GM23338 (cell line): Measurements from ENCODE around the gene MDGA2. TPM values are rescaled to one million over a fixed set of nuclear protein-coding genes. Genes with fewer than 3 reads are reported as not detected.

Experiments used
- ATAC-seq: fragments of 200-7000 bp; cut with Tn5 transposase; 3 replicates; pipeline ENCODE4 v1.9.1; 2020
- DNase-seq: peaks from one replicate; pipeline ENCODE4 v3.0.0-alpha.2; 2015; ENCODE audit warnings: low spot score
- H2AFZ ChIP-seq: fragments of 200-600 bp; sonication (generic); 2 replicates; pipeline ENCODE4 v1.8.0; 2016; ENCODE audit warnings: antibody characterized with exemption, mild to moderate bottlenecking, moderate library complexity
- H3F3A ChIP-seq: fragments of 200-600 bp; sonication (generic); replicated peaks from 2 replicates; pipeline ENCODE4 v1.8.0; 2017; ENCODE audit warnings: antibody characterized with exemption, mixed run types, low read depth
- H3K27ac ChIP-seq: fragments of 200-600 bp; sonication (generic); 2 replicates; pipeline ENCODE4 v1.6.1; 2016; ENCODE audit warnings: low read depth
- H3K27me3 ChIP-seq: fragments of 200-600 bp; sonication (generic); 2 replicates; pipeline ENCODE4 v1.8.0; 2016; ENCODE audit warnings: mild to moderate bottlenecking, mixed run types, moderate library complexity; ENCODE audit not compliant: insufficient read depth
- H3K36me3 ChIP-seq: fragments of 200-600 bp; sonication (generic); 2 replicates; pipeline ENCODE4 v1.8.0; 2016; ENCODE audit warnings: mild to moderate bottlenecking; ENCODE audit not compliant: insufficient read depth
- H3K4me1 ChIP-seq: fragments of 200-600 bp; sonication (generic); 2 replicates; pipeline ENCODE4 v1.8.0; 2016; ENCODE audit warnings: mild to moderate bottlenecking, moderate library complexity; ENCODE audit not compliant: insufficient read depth
- H3K4me2 ChIP-seq: fragments of 200-600 bp; sonication (generic); 2 replicates; pipeline ENCODE4 v1.7.1; 2017; ENCODE audit warnings: mixed run types
- H3K4me3 ChIP-seq: fragments of 200-600 bp; sonication (generic); 2 replicates; pipeline ENCODE4 v1.6.1; 2016; ENCODE audit warnings: mixed run types
- H3K79me2 ChIP-seq: fragments of 200-600 bp; sonication (generic); replicated peaks from 2 replicates; pipeline ENCODE4 v1.8.0; 2017; ENCODE audit warnings: mild to moderate bottlenecking; ENCODE audit not compliant: insufficient read depth
- H3K9me2 ChIP-seq: fragments of 200-600 bp; sonication (generic); 2 replicates; pipeline ENCODE4 v1.8.0; 2017; ENCODE audit not compliant: insufficient read depth
- H4K20me1 ChIP-seq: fragments of 200-600 bp; sonication (generic); replicated peaks from 2 replicates; pipeline ENCODE4 v1.8.0; 2017; ENCODE audit warnings: mild to moderate bottlenecking; ENCODE audit not compliant: insufficient read depth
- H3K27ac Mint-ChIP-seq: 2 replicates; pipeline ENCODE4 v1.8.0; 2020; ENCODE audit warnings: inconsistent platforms, mild to moderate bottlenecking, moderate library complexity, mixed read lengths
- H3K27me3 Mint-ChIP-seq: 3 replicates; pipeline ENCODE4 v1.8.0; 2022; ENCODE audit warnings: low read depth, mild to moderate bottlenecking, moderate library complexity, mixed read lengths, inconsistent platforms; ENCODE audit not compliant: insufficient read depth, poor library complexity
- H3K36me3 Mint-ChIP-seq: 3 replicates; pipeline ENCODE4 v1.8.0; 2021; ENCODE audit warnings: low read depth, mild to moderate bottlenecking, inconsistent platforms, moderate library complexity, mixed read lengths
- H3K4me1 Mint-ChIP-seq: 3 replicates; pipeline ENCODE4 v1.8.0; 2020; ENCODE audit warnings: mild to moderate bottlenecking, inconsistent platforms, mixed read lengths
- H3K4me3 Mint-ChIP-seq: 3 replicates; pipeline ENCODE4 v1.8.0; 2021; ENCODE audit warnings: moderate library complexity, mild to moderate bottlenecking, inconsistent platforms, mixed read lengths
- H3K9me3 Mint-ChIP-seq: 3 replicates; pipeline ENCODE4 v1.8.0; 2020; ENCODE audit warnings: moderate library complexity, mild to moderate bottlenecking, inconsistent platforms, mixed read lengths
- CREB1 ChIP-seq: fragments of 250-450 bp; sonication (Bioruptor Pico); IDR thresholded peaks from 2 replicates; pipeline ENCODE4 v1.5.0; 2020; ENCODE audit warnings: low read depth, mild to moderate bottlenecking, moderate library complexity
- EZH2 ChIP-seq: fragments of 200-600 bp; sonication (generic); IDR thresholded peaks from one replicate; pipeline ENCODE4 v1.8.0; 2017; ENCODE audit warnings: antibody characterized with exemption, mild to moderate bottlenecking, low read depth; ENCODE audit not compliant: unreplicated experiment
- EZH2phosphoT487 ChIP-seq: fragments of 200-600 bp; sonication (generic); IDR thresholded peaks from one replicate; pipeline ENCODE4 v1.8.1; 2018; ENCODE audit warnings: antibody characterized with exemption; ENCODE audit not compliant: unreplicated experiment
- JUNB ChIP-seq: IDR thresholded peaks from one replicate; pipeline ENCODE4 v1.6.1; 2016; ENCODE audit warnings: antibody characterized with exemption; ENCODE audit not compliant: unreplicated experiment
- POLR2AphosphoS5 ChIP-seq: IDR thresholded peaks from 2 replicates; pipeline ENCODE4 v1.6.1; 2016; ENCODE audit warnings: antibody characterized with exemption, low read depth
- STAT1 ChIP-seq: IDR thresholded peaks from one replicate; pipeline ENCODE4 v1.6.1; 2016; ENCODE audit warnings: antibody characterized with exemption; ENCODE audit not compliant: unreplicated experiment
- ZNF114 ChIP-seq: fragments of 250-450 bp; sonication (Bioruptor Pico); IDR thresholded peaks from 2 replicates; pipeline ENCODE4 v1.5.0; 2020; ENCODE audit warnings: mild to moderate bottlenecking, moderate library complexity
- polyA plus RNA-seq: library from polyadenylated mRNA; unstranded; fragments of >200 nt; fragmentation: Nextera tagmentation; extraction: Ambion mirVana; gene quantifications from 2 replicates; pipeline ENCODE4 v1.2.1, GENCODE V29; 2016
- total RNA-seq: library from RNA; depleted of rRNA; stranded (reverse); fragments of >200 nt; shearing (Covaris generic); gene quantifications from 2 replicates; pipeline ENCODE4 v1.2.3, GENCODE V29; 2014
- TF ChIP-seq, protein P1 (sequence below): IDR thresholded peaks from one replicate; pipeline ENCODE4 v1.6.1; 2018; ENCODE audit warnings: antibody characterized with exemption; ENCODE audit not compliant: unreplicated experiment
- TF ChIP-seq, protein P2 (sequence below): IDR thresholded peaks from 2 replicates; pipeline ENCODE4 v1.6.1; 2016; ENCODE audit warnings: antibody characterized with exemption
- TF ChIP-seq, protein P3 (sequence below): fragments of 250-450 bp; sonication (Bioruptor Pico); IDR thresholded peaks from 2 replicates; pipeline ENCODE4 v1.5.0; 2020; ENCODE audit warnings: mild to moderate bottlenecking, moderate library complexity

The MDGA2 gene
- total and polyA plus RNA-seq, 2 experiments from 2014 or later: 0.68 to 1.7 TPM

DNA sequence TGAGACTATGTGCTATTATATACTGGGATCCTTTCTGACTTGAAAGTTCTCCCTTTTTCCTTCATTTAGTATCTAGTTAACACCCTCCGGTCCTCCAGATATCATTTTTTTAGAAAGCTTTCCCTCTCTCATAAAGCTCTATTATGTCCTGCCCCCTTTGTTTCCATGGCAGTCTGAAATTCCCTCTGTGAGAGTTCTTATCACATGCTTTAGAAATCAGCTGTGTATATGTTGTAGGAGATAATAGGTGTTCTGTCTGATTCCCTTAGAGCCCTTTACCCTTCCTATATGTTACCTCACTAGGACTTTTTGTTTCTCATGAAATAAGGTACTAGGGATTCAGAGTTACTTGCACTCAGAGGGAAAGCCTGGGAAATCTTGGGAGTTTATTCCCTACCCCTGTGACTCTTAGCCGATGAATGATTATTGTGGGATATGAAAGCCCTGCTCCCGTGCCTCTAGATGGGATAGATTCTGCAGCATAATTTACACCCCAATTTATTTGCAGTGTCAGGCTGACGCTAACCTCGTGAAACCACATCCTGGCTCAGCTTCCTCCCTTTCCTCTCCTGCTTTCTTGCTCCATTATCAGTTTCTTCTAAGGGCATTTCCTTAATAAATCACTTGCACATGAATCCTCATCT is 448.4 kb downstream of the MDGA2 start:
- H3K36me3 Mint-ChIP-seq: no peaks in the 10 kb centered on the region
- H3K9me3 Mint-ChIP-seq: no peaks in the 10 kb centered on the region
- no peaks in the 10 kb centered on the region for H3K9me2 ChIP-seq
- no peak for DNase-seq
- H3K27me3 Mint-ChIP-seq: no peaks in the 10 kb centered on the region
- H4K20me1 ChIP-seq: no peaks in the 10 kb centered on the region
- H3K27ac ChIP-seq: no peak overlapping the region
- no peak for TF ChIP-seq STAT1
- no peak for TF ChIP-seq EZH2phosphoT487
- TF ChIP-seq JUNB: no peak
- TF ChIP-seq, protein P1, sequence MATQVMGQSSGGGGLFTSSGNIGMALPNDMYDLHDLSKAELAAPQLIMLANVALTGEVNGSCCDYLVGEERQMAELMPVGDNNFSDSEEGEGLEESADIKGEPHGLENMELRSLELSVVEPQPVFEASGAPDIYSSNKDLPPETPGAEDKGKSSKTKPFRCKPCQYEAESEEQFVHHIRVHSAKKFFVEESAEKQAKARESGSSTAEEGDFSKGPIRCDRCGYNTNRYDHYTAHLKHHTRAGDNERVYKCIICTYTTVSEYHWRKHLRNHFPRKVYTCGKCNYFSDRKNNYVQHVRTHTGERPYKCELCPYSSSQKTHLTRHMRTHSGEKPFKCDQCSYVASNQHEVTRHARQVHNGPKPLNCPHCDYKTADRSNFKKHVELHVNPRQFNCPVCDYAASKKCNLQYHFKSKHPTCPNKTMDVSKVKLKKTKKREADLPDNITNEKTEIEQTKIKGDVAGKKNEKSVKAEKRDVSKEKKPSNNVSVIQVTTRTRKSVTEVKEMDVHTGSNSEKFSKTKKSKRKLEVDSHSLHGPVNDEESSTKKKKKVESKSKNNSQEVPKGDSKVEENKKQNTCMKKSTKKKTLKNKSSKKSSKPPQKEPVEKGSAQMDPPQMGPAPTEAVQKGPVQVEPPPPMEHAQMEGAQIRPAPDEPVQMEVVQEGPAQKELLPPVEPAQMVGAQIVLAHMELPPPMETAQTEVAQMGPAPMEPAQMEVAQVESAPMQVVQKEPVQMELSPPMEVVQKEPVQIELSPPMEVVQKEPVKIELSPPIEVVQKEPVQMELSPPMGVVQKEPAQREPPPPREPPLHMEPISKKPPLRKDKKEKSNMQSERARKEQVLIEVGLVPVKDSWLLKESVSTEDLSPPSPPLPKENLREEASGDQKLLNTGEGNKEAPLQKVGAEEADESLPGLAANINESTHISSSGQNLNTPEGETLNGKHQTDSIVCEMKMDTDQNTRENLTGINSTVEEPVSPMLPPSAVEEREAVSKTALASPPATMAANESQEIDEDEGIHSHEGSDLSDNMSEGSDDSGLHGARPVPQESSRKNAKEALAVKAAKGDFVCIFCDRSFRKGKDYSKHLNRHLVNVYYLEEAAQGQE: no peak
- TF ChIP-seq ZNF114 (CRISPR knock-in tag): no peak
- no peak for TF ChIP-seq POLR2AphosphoS5
- TF ChIP-seq, protein P2, sequence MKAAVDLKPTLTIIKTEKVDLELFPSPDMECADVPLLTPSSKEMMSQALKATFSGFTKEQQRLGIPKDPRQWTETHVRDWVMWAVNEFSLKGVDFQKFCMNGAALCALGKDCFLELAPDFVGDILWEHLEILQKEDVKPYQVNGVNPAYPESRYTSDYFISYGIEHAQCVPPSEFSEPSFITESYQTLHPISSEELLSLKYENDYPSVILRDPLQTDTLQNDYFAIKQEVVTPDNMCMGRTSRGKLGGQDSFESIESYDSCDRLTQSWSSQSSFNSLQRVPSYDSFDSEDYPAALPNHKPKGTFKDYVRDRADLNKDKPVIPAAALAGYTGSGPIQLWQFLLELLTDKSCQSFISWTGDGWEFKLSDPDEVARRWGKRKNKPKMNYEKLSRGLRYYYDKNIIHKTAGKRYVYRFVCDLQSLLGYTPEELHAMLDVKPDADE: no peak
- TF ChIP-seq EZH2: no peak
- H3K4me2 ChIP-seq: no peak overlapping the region
- H3K4me1 ChIP-seq: no peaks in the 10 kb centered on the region
- H3K27ac Mint-ChIP-seq: no peak overlapping the region
- no peaks in the 10 kb centered on the region for H3K36me3 ChIP-seq
- peak overlapping the region; percentile 34; the same call in 1 of the 2 replicates for H2AFZ ChIP-seq
- no peak overlapping the region for H3K4me3 Mint-ChIP-seq
- H3K4me3 ChIP-seq: no peak overlapping the region
- H3F3A ChIP-seq: no peaks in the 10 kb centered on the region
- no peaks in the 10 kb centered on the region for H3K27me3 ChIP-seq
- ATAC-seq: no peak
- no peaks in the 10 kb centered on the region for H3K4me1 Mint-ChIP-seq
- H3K79me2 ChIP-seq: no peaks in the 10 kb centered on the region

DNA sequence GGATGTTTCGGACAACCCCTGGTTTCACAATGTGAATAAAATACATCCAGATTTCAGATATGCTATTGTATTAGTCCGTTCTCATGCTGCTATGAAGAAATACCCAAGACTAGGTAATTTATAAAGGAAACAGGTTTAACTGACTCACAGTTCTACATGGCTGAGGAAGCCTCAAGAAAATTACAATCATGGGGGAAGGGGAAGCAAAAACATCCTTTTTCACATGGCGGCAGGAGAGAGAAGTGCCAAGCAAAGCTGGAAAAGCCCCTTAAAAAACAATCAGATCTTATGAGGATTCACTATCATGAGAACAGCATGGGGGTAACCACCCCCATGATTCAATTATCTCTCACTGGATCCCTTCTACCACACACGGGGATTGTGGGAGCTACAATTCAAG is 451.7 kb downstream of the MDGA2 start:
- Histone ChIP-seq H3F3A (no peaks in the 10 kb centered on the region), H3K4me3 (no peak overlapping the region), H2AFZ (no peak overlapping the region), H3K79me2 (no peaks in the 10 kb centered on the region), H4K20me1 (no peaks in the 10 kb centered on the region), H3K4me1 (no peaks in the 10 kb centered on the region), H3K27ac (no peak overlapping the region), H3K27me3 (no peaks in the 10 kb centered on the region), H3K4me2 (no peak overlapping the region), H3K9me2 (no peaks in the 10 kb centered on the region), H3K36me3 (no peaks in the 10 kb centered on the region)
- Mint-ChIP-seq H3K4me1 (no peaks in the 10 kb centered on the region), H3K9me3 (no peaks in the 10 kb centered on the region), H3K27ac (no peak overlapping the region), H3K36me3 (no peaks in the 10 kb centered on the region), H3K27me3 (no peaks in the 10 kb centered on the region), H3K4me3 (no peak overlapping the region)
- DNase-seq: no peak
- ATAC-seq: no peak
- TF ChIP-seq CREB1 (CRISPR knock-in tag) (no peak), EZH2 (no peak), JUNB (no peak), ZNF114 (CRISPR knock-in tag) (no peak)
- TF ChIP-seq, protein P3, sequence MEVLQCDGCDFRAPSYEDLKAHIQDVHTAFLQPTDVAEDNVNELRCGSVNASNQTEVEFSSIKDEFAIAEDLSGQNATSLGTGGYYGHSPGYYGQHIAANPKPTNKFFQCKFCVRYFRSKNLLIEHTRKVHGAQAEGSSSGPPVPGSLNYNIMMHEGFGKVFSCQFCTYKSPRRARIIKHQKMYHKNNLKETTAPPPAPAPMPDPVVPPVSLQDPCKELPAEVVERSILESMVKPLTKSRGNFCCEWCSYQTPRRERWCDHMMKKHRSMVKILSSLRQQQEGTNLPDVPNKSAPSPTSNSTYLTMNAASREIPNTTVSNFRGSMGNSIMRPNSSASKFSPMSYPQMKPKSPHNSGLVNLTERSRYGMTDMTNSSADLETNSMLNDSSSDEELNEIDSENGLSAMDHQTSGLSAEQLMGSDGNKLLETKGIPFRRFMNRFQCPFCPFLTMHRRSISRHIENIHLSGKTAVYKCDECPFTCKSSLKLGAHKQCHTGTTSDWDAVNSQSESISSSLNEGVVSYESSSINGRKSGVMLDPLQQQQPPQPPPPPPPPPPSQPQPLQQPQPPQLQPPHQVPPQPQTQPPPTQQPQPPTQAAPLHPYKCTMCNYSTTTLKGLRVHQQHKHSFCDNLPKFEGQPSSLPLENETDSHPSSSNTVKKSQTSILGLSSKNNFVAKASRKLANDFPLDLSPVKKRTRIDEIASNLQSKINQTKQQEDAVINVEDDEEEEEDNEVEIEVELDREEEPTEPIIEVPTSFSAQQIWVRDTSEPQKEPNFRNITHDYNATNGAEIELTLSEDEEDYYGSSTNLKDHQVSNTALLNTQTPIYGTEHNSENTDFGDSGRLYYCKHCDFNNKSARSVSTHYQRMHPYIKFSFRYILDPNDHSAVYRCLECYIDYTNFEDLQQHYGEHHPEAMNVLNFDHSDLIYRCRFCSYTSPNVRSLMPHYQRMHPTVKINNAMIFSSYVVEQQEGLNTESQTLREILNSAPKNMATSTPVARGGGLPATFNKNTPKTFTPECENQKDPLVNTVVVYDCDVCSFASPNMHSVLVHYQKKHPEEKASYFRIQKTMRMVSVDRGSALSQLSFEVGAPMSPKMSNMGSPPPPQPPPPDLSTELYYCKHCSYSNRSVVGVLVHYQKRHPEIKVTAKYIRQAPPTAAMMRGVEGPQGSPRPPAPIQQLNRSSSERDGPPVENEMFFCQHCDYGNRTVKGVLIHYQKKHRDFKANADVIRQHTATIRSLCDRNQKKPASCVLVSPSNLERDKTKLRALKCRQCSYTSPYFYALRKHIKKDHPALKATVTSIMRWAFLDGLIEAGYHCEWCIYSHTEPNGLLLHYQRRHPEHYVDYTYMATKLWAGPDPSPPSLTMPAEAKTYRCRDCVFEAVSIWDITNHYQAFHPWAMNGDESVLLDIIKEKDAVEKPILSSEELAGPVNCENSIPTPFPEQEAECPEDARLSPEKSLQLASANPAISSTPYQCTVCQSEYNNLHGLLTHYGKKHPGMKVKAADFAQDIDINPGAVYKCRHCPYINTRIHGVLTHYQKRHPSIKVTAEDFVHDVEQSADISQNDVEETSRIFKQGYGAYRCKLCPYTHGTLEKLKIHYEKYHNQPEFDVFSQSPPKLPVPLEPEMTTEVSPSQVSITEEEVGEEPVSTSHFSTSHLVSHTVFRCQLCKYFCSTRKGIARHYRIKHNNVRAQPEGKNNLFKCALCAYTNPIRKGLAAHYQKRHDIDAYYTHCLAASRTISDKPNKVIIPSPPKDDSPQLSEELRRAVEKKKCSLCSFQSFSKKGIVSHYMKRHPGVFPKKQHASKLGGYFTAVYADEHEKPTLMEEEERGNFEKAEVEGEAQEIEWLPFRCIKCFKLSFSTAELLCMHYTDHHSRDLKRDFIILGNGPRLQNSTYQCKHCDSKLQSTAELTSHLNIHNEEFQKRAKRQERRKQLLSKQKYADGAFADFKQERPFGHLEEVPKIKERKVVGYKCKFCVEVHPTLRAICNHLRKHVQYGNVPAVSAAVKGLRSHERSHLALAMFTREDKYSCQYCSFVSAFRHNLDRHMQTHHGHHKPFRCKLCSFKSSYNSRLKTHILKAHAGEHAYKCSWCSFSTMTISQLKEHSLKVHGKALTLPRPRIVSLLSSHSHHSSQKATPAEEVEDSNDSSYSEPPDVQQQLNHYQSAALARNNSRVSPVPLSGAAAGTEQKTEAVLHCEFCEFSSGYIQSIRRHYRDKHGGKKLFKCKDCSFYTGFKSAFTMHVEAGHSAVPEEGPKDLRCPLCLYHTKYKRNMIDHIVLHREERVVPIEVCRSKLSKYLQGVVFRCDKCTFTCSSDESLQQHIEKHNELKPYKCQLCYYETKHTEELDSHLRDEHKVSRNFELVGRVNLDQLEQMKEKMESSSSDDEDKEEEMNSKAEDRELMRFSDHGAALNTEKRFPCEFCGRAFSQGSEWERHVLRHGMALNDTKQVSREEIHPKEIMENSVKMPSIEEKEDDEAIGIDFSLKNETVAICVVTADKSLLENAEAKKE (CRISPR knock-in tag): no peak
